Caco-2 (cell line): ENCODE results near the gene NANP. TPM values are rescaled to one million over a fixed set of nuclear protein-coding genes. Genes with fewer than 3 reads are reported as not detected.
"Not testable (repeated sequence)": the region's sequence is repeated elsewhere in the genome, so short reads cannot be mapped to it uniquely, and the experiment has no call there.

ENCODE experiments used
- BruUV-seq: library from RNA; stranded (reverse); fragments of 400-500 nt; replicated peaks from 2 replicates; lab custom pipeline; 2021; lab: Mats Ljungman, UMichigan
- CTCF ChIA-PET: fragments of 300-600 bp; sonication (Branson Sonifier 250); formaldehyde crosslinking; loops from one replicate; lab custom pipeline; 2022; ENCODE audit warnings: antibody characterized with exemption; lab: Charles Lee
- POLR2A ChIA-PET: fragments of 300-600 bp; sonication (Branson Sonifier 250); formaldehyde crosslinking; loops from one replicate; lab custom pipeline; 2022; ENCODE audit warnings: antibody characterized with exemption; lab: Charles Lee
- DNase-seq, 2 experiments: peaks; one replicate each; pipeline versions ENCODE4 v3.0.0 to v3.0.0-alpha.2; 2020 to 2022
- H3K27me3 ChIP-seq: replicated peaks from 2 replicates; pipeline ENCODE4 v1.6.0; 2011; ENCODE audit warnings: low read length; ENCODE audit not compliant: control insufficient read depth, insufficient read depth
- H3K36me3 ChIP-seq: 2 replicates; pipeline ENCODE4 v1.5.1; 2011; ENCODE audit warnings: low read length; ENCODE audit not compliant: control insufficient read depth, insufficient read depth
- H3K4me1 ChIP-seq: fragments of 250-450 bp; sonication (Bioruptor Pico); 2 replicates; pipeline ENCODE4 v1.5.1; 2020; ENCODE audit warnings: mild to moderate bottlenecking
- H3K4me3 ChIP-seq: 2 replicates; pipeline ENCODE4 v1.5.1; 2011; ENCODE audit warnings: low read depth, mild to moderate bottlenecking, control low read depth, low read length
- H3K9me3 ChIP-seq: fragments of 250-450 bp; sonication (Bioruptor Pico); 2 replicates; pipeline ENCODE4 v1.5.1; 2020; ENCODE audit warnings: mild to moderate bottlenecking, moderate library complexity
- H3K27ac Mint-ChIP-seq: one replicate; pipeline ENCODE4 v1.8.0; 2022; ENCODE audit warnings: mixed read lengths; ENCODE audit not compliant: unreplicated experiment
- H3K27me3 Mint-ChIP-seq: one replicate; pipeline ENCODE4 v1.8.0; 2022; ENCODE audit warnings: mixed read lengths; ENCODE audit not compliant: insufficient read depth, unreplicated experiment
- H3K36me3 Mint-ChIP-seq: one replicate; pipeline ENCODE4 v1.8.0; 2022; ENCODE audit warnings: mild to moderate bottlenecking, mixed read lengths; ENCODE audit not compliant: insufficient read depth, unreplicated experiment
- H3K4me1 Mint-ChIP-seq: one replicate; pipeline ENCODE4 v1.8.0; 2022; ENCODE audit warnings: low read depth, mixed read lengths; ENCODE audit not compliant: unreplicated experiment
- H3K4me3 Mint-ChIP-seq: one replicate; pipeline ENCODE4 v1.8.0; 2022; ENCODE audit warnings: mild to moderate bottlenecking, moderate library complexity, mixed read lengths; ENCODE audit not compliant: unreplicated experiment
- H3K9me3 Mint-ChIP-seq: one replicate; pipeline ENCODE4 v1.8.0; 2022; ENCODE audit warnings: mixed read lengths; ENCODE audit not compliant: unreplicated experiment
- CTCF ChIP-seq, 2 experiments: fragments of 200-600 bp in 1 of 2; IDR thresholded peaks; 1 replicate in 1 of 2; 2 replicates in 1 of 2; pipeline versions ENCODE4 v1.5.1 to v1.8.0; 2011 to 2022; ENCODE audit warnings: antibody characterized with exemption in 1 of 2, control low read depth in 1 of 2, inconsistent platforms in 1 of 2, low read depth in 1 of 2, low read length in 1 of 2, mild to moderate bottlenecking in 1 of 2, moderate library complexity in 1 of 2; ENCODE audit not compliant: insufficient read depth in 1 of 2, severe bottlenecking in 1 of 2, unreplicated experiment in 1 of 2
- intact Hi-C: fragments of 100-400 bp; cut with micrococcal nuclease; formaldehyde crosslinking; loops from one replicate; pipeline ENCODE4 v1.10.0; 2022; ENCODE audit not compliant: unreplicated experiment
- total RNA-seq: library from RNA; stranded (reverse); gene quantifications from 2 replicates; pipeline ENCODE4 v1.2.3, GENCODE V29; 2022

NANP gene
- total RNA-seq, 1 experiment from 2014 or later, result 10.1 TPM

GRCh38 chr20:25604611-25605010 lies 19.2 kb downstream of the NANP start:
- Mint-ChIP-seq H3K4me3 (no peak overlapping the region), H3K27ac (no peak overlapping the region), H3K27me3 (no peaks in the 10 kb centered on the region), H3K4me1 (no peaks in the 10 kb centered on the region), H3K9me3 (peaks cover 12% of the 10 kb centered on the region), H3K36me3 (peaks cover 13% of the 10 kb centered on the region)
- CTCF ChIA-PET, result no interaction called here
- TF ChIP-seq CTCF (IDR thresholded peaks at IDR 0.05; ENCODE audit: insufficient read depth in 1 of 2, low read depth in 1 of 2, low read length in 1 of 2, severe bottlenecking in 1 of 2, unreplicated experiment in 1 of 2), result no peak
- no peaks in the 10 kb centered on the region for H3K27me3 ChIP-seq
- BruUV-seq, result no TSS peak
- H3K9me3 ChIP-seq, result no peaks in the 10 kb centered on the region
- H3K36me3 ChIP-seq, result no peaks in the 10 kb centered on the region
- H3K4me3 ChIP-seq, result no peak overlapping the region
- H3K4me1 ChIP-seq, result no peaks in the 10 kb centered on the region
- no peak for DNase-seq
- intact Hi-C loops, result no loop called here
- POLR2A ChIA-PET, result no interaction called here

DNA sequence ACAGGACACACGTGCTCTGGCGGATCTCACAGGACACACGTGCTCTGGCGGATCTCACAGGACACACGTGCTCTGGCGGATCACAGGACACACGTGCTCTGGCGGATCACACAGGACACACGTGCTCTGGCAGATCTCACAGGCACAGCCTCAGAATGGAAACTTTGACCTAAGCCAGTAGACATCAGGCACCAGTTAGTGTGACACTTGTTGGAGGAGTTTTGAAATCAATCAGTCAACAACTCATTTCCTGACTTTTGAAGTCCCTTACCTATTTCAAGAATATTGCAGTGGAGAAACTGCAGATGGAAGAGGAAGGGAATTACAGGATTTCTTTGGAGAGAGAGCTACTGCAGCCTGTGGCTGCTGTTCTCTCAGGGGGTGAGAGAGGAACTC lies 20.9 kb downstream of the NANP start:
- CTCF ChIA-PET, H3K4me3 Mint-ChIP-seq, H3K36me3 Mint-ChIP-seq, H3K9me3 ChIP-seq, H3K27me3 Mint-ChIP-seq, DNase-seq, H3K4me1 Mint-ChIP-seq, BruUV-seq, H3K4me1 ChIP-seq, H3K4me3 ChIP-seq, H3K36me3 ChIP-seq, POLR2A ChIA-PET, H3K27ac Mint-ChIP-seq, intact Hi-C loops, H3K27me3 ChIP-seq: not testable (repeated sequence)
- peaks cover 12% of the 10 kb centered on the region for H3K9me3 Mint-ChIP-seq

DNA sequence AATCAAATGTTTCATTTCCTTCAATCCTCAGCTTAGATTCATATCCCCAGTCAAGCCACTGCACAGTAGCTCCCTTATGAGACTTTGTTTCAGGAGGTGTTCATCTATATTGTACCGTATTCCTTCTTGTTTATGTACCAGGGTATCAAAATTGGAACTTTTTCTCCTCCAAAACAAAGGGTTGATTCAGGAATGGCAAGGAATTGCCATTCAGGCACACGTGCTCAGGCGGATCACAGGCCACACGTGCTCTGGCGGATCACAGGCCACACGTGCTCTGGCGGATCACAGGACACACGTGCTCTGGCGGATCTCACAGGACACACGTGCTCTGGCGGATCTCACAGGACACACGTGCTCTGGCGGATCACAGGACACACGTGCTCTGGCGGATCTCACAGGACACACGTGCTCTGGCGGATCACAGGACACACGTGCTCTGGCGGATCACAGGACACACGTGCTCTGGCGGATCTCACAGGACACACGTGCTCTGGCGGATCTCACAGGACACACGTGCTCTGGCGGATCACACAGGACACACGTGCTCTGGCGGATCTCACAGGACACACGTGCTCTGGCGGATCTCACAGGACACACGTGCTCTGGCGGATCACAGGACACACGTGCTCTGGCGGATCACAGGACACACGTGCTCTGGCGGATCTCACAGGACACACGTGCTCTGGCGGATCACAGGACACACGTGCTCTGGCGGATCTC lies 21.5 kb downstream of the NANP start:
- H3K27ac Mint-ChIP-seq, CTCF ChIA-PET, H3K9me3 ChIP-seq, H3K27me3 ChIP-seq, H3K36me3 ChIP-seq, DNase-seq, intact Hi-C loops, H3K4me1 Mint-ChIP-seq, POLR2A ChIA-PET, H3K4me3 ChIP-seq, H3K4me1 ChIP-seq, H3K4me3 Mint-ChIP-seq, H3K27me3 Mint-ChIP-seq, BruUV-seq, H3K36me3 Mint-ChIP-seq: not testable (repeated sequence)
- peaks cover 12% of the 10 kb centered on the region for H3K9me3 Mint-ChIP-seq

- ChIA-PET POLR2A (no interaction called here), CTCF (no interaction called here)
- H3K27me3 ChIP-seq, result no peaks in the 10 kb centered on the region
- no peaks in the 10 kb centered on the region for H3K4me1 ChIP-seq
- intact Hi-C loops, result no loop called here
- Mint-ChIP-seq H3K27ac (no peak overlapping the region), H3K9me3 (peaks cover 12% of the 10 kb centered on the region), H3K27me3 (no peaks in the 10 kb centered on the region), H3K36me3 (no peaks in the 10 kb centered on the region), H3K4me3 (no peak overlapping the region), H3K4me1 (no peaks in the 10 kb centered on the region)
- TF ChIP-seq CTCF (IDR thresholded peaks at IDR 0.05; ENCODE audit: insufficient read depth in 1 of 2, low read depth in 1 of 2, low read length in 1 of 2, severe bottlenecking in 1 of 2, unreplicated experiment in 1 of 2), result no peak
- H3K9me3 ChIP-seq, result no peaks in the 10 kb centered on the region
- no peak overlapping the region for H3K4me3 ChIP-seq
- no peak for DNase-seq
- H3K36me3 ChIP-seq, result no peaks in the 10 kb centered on the region
- no TSS peak for BruUV-seq
Measured at GRCh38 chr20:25601659-25602058, 22.2 kb downstream of the NANP start.
